ENCODE measurements around the gene ANKRD2. TPM values are rescaled to one million over a fixed set of nuclear protein-coding genes. Genes with fewer than 3 reads are reported as not detected.

Gene ANKRD2
- total RNA-seq, 1 donor from 2014 or later: 0.08 TPM

GRCh38 chr10:97597778-97598177 is 25.2 kb downstream of the ANKRD2 start:
- TF ChIP-seq CTCF (IDR thresholded peaks at IDR 0.05; ENCODE audit: insufficient read depth, low read length, poor library complexity, severe bottlenecking): no peak
- Histone ChIP-seq H3K36me3 (ENCODE audit: control insufficient read depth, insufficient read depth, low read length) (no peaks in the 10 kb centered on the region), H3K27me3 (ENCODE audit: control insufficient read depth, insufficient read depth, low read length) (no peaks in the 10 kb centered on the region), H3K4me3 (ENCODE audit: low read depth, low read length) (no peak overlapping the region)
- DNase-seq (ENCODE audit: low read depth): no peak

GRCh38 chr10:97598407-97599271 is 26.1 kb downstream of the ANKRD2 start:
- H3K4me3 ChIP-seq (ENCODE audit: low read depth, low read length): no peak overlapping the region
- no peak for TF ChIP-seq CTCF (IDR thresholded peaks at IDR 0.05; ENCODE audit: insufficient read depth, low read length, poor library complexity, severe bottlenecking)
- DNase-seq (ENCODE audit: low read depth): no peak
- H3K27me3 ChIP-seq (ENCODE audit: control insufficient read depth, insufficient read depth, low read length): no peaks in the 10 kb centered on the region
- H3K36me3 ChIP-seq (ENCODE audit: control insufficient read depth, insufficient read depth, low read length): no peaks in the 10 kb centered on the region

GRCh38 chr10:97599272-97599619 is 26.7 kb downstream of the ANKRD2 start:
- H3K4me3 ChIP-seq (ENCODE audit: low read depth, low read length): no peak overlapping the region
- H3K27me3 ChIP-seq (ENCODE audit: control insufficient read depth, insufficient read depth, low read length): no peaks in the 10 kb centered on the region
- H3K36me3 ChIP-seq (ENCODE audit: control insufficient read depth, insufficient read depth, low read length): no peaks in the 10 kb centered on the region
- no peak for TF ChIP-seq CTCF (IDR thresholded peaks at IDR 0.05; ENCODE audit: insufficient read depth, low read length, poor library complexity, severe bottlenecking)
- no peak for DNase-seq (ENCODE audit: low read depth)

- H3K4me3 ChIP-seq (ENCODE audit: low read depth, low read length): no peak overlapping the region
- H3K27me3 ChIP-seq (ENCODE audit: control insufficient read depth, insufficient read depth, low read length): no peaks in the 10 kb centered on the region
- no peaks in the 10 kb centered on the region for H3K36me3 ChIP-seq (ENCODE audit: control insufficient read depth, insufficient read depth, low read length)
- DNase-seq (ENCODE audit: low read depth): no peak
- no peak for TF ChIP-seq CTCF (IDR thresholded peaks at IDR 0.05; ENCODE audit: insufficient read depth, low read length, poor library complexity, severe bottlenecking)
Observed at GRCh38 chr10:97600616-97601015, 28.0 kb downstream of the ANKRD2 start.

- no peaks in the 10 kb centered on the region for H3K27me3 ChIP-seq (ENCODE audit: control insufficient read depth, insufficient read depth, low read length)
- H3K36me3 ChIP-seq (ENCODE audit: control insufficient read depth, insufficient read depth, low read length): no peaks in the 10 kb centered on the region
- TF ChIP-seq CTCF (IDR thresholded peaks at IDR 0.05; ENCODE audit: insufficient read depth, low read length, poor library complexity, severe bottlenecking): no peak
- no peak overlapping the region for H3K4me3 ChIP-seq (ENCODE audit: low read depth, low read length)
- DNase-seq (ENCODE audit: low read depth): no peak
Observed at GRCh38 chr10:97601268-97602215, 29.0 kb downstream of the ANKRD2 start.

Data from kidney epithelial cell (primary cell).